ENCODE measurements around the gene PDE3B. TPM values are rescaled to one million over a fixed set of nuclear protein-coding genes. Genes with fewer than 3 reads are reported as not detected.
"Not testable (repeated sequence)": the region's sequence is repeated elsewhere in the genome, so short reads cannot be mapped to it uniquely, and the experiment has no call there.

PDE3B gene
- total and polyA plus RNA-seq, 2 experiments from 2014 or later: 6.4 to 16.9 TPM

DNA sequence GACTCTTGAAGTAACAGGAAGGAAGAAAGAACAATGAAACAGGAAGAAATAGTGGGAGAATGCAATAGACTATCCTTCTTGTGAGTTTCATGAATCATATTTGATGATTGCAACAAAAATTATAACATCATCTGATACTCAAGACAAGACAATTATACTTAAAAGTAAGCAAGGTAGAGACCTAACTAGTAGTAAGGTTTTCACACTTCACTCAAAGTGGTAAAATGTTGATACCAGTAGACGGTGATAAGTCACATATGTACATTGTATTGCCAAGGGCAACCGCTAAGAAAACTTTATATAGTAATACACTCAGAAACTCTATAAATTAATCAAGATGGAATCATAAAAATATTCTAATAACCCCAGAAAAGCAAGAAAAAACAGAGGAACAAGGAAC, 140.6 kb downstream of the PDE3B start:
- H3K9me3 ChIP-seq (ENCODE audit: low read depth): no peaks in the 10 kb centered on the region
- H3K27ac ChIP-seq: no peak overlapping the region
- TF ChIP-seq, protein P1, sequence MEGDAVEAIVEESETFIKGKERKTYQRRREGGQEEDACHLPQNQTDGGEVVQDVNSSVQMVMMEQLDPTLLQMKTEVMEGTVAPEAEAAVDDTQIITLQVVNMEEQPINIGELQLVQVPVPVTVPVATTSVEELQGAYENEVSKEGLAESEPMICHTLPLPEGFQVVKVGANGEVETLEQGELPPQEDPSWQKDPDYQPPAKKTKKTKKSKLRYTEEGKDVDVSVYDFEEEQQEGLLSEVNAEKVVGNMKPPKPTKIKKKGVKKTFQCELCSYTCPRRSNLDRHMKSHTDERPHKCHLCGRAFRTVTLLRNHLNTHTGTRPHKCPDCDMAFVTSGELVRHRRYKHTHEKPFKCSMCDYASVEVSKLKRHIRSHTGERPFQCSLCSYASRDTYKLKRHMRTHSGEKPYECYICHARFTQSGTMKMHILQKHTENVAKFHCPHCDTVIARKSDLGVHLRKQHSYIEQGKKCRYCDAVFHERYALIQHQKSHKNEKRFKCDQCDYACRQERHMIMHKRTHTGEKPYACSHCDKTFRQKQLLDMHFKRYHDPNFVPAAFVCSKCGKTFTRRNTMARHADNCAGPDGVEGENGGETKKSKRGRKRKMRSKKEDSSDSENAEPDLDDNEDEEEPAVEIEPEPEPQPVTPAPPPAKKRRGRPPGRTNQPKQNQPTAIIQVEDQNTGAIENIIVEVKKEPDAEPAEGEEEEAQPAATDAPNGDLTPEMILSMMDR (IDR thresholded peaks at IDR 0.05; ENCODE audit: low read depth, low read length): no peak
- no peaks in the 10 kb centered on the region for H3K27me3 ChIP-seq
- no peaks in the 10 kb centered on the region for H3K4me1 ChIP-seq (ENCODE audit: low read depth)
- H3K4me3 ChIP-seq: no peak overlapping the region
- no peaks in the 10 kb centered on the region for H3K36me3 ChIP-seq
- DNase-seq (ENCODE audit: low read depth in 1 of 2, low spot score in 1 of 2): no peak

DNA sequence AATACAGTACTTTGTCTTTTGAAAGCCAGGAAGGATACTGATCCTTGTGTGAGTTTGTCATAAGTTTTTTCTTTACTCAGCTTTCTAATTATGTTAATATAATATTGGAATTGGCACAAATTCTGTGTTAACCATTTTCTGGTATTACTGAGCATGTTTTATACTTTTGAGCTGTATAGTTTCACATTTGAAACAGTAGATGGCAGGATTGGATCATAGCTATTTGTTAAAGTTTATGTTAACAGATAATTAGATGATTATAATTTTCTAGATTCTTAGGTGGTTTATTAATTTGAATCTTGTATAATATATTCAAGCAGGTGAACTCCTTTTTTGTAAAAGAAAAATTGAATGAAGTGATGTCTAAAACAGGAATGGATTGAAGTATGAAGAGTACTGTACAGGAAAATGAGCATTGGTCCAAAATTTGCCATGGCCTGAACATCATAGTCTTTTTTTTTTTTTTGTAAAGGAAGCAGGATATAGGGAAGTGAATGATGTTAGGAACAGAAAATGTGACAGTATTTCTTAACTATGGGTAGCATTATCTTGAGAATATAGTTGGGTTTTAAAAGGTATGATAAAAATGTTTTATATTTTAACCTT, 146.4 kb downstream of the PDE3B start:
- Histone ChIP-seq H3K4me1 (ENCODE audit: low read depth) (no peaks in the 10 kb centered on the region), H3K4me3 (no peak overlapping the region), H3K36me3 (no peaks in the 10 kb centered on the region), H3K9me3 (ENCODE audit: low read depth) (no peaks in the 10 kb centered on the region), H3K27me3 (no peaks in the 10 kb centered on the region), H3K27ac (no peak overlapping the region)
- TF ChIP-seq, protein P1 (IDR thresholded peaks at IDR 0.05; ENCODE audit: low read depth, low read length): peak; percentile 52
- peak in 1 of 2 donors; percentile 41 for DNase-seq (ENCODE audit: low read depth in 1 of 2, low spot score in 1 of 2)

DNA sequence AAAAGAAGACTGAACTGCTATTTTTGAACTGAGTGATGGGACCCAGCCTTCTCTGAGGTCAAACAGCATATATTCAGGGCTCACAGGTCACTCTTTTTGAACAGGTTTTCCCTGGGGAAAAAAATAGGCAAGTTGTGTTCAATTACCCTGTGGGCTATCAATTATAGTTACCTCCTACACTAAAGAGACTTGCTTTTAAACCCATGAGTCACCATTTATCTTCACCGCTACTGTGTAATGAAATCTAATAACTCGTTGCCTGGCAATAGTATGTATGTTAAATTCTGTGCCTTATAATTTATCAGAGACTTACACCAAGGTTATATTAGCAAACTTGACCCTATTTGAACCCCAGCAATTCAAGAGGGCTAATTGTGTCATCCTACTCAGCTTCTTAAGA, 149.9 kb downstream of the PDE3B start:
- DNase-seq (ENCODE audit: low read depth in 1 of 2, low spot score in 1 of 2): peak in 1 of 2 donors; percentile 36
- TF ChIP-seq, protein P1 (IDR thresholded peaks at IDR 0.05; ENCODE audit: low read depth, low read length): no peak
- H3K27ac ChIP-seq: no peak overlapping the region
- H3K9me3 ChIP-seq (ENCODE audit: low read depth): no peaks in the 10 kb centered on the region
- H3K36me3 ChIP-seq: no peaks in the 10 kb centered on the region
- no peak overlapping the region for H3K4me3 ChIP-seq
- no peaks in the 10 kb centered on the region for H3K27me3 ChIP-seq
- no peaks in the 10 kb centered on the region for H3K4me1 ChIP-seq (ENCODE audit: low read depth)

DNA sequence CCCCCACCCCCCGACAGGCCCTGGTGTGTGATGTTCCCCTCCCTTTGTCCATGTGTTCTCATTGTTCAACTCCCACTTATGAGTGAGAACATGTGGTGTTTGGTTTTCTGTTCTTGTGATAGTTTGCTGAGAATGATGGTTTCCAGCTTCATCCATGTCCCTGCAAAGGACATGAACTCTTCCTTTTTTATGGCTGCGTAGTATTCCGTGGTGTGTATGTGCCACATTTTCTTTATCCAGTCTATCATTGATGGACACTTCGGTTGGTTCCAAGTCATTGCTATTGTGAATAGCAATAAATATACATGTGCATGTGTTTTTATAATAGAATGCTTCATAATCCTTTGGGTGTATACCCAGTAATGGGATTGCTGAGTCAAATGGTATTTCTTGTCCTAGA, 152.4 kb downstream of the PDE3B start:
- not testable (repeated sequence) for H3K9me3 ChIP-seq (ENCODE audit: low read depth); DNase-seq (ENCODE audit: low read depth in 1 of 2, low spot score in 1 of 2); H3K36me3 ChIP-seq; H3K27me3 ChIP-seq; H3K4me1 ChIP-seq (ENCODE audit: low read depth); H3K27ac ChIP-seq; H3K4me3 ChIP-seq

DNA sequence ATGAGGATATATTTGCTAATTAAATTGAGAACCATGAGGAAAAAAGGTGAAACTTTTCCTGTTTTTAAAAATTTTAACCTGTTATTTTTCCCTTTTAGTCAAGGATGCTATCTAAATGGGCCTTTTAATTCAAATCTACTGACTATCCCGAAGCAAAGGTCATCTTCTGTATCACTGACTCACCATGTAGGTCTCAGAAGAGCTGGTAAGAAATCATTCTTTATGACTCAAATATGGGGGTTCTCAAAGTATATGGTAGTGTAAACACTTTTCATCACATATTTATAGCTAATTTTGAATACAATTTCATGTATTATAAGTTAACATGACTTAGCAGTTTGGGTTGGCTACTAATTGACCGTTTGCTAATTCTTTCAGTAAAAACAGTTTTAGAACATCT, 160.2 kb downstream of the PDE3B start:
- Histone ChIP-seq H3K9me3 (ENCODE audit: low read depth) (no peaks in the 10 kb centered on the region), H3K27me3 (no peaks in the 10 kb centered on the region), H3K4me1 (ENCODE audit: low read depth) (no peaks in the 10 kb centered on the region), H3K27ac (no peak overlapping the region), H3K36me3 (no peaks in the 10 kb centered on the region), H3K4me3 (no peak overlapping the region)
- no peak for DNase-seq (ENCODE audit: low read depth in 1 of 2, low spot score in 1 of 2)
- TF ChIP-seq, protein P1 (IDR thresholded peaks at IDR 0.05; ENCODE audit: low read depth, low read length): no peak

DNA sequence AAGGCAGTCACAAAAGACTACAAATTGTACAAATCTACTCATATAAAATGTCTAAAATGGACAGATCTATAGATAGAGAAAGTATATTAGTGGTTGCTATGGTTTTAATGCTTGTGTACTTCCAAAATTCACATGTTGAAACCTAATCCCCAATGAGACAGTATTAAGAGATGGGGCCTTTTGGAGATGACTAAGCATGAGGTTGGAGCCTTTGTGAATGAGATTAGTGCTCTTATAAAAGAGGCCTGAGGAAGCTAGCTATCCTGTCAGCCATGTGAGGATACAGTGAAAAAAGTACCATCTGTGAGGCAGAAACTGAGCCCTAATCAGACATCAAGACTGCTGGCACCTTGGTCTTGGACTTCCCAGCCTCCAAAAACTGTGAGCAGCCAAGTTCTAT, 165.9 kb downstream of the PDE3B start:
- Histone ChIP-seq H3K27ac (no peak overlapping the region), H3K4me3 (no peak overlapping the region), H3K27me3 (no peaks in the 10 kb centered on the region), H3K36me3 (no peaks in the 10 kb centered on the region), H3K9me3 (ENCODE audit: low read depth) (no peaks in the 10 kb centered on the region), H3K4me1 (ENCODE audit: low read depth) (no peaks in the 10 kb centered on the region)
- TF ChIP-seq, protein P1 (IDR thresholded peaks at IDR 0.05; ENCODE audit: low read depth, low read length): no peak
- DNase-seq (ENCODE audit: low read depth in 1 of 2, low spot score in 1 of 2): no peak
